ENCODE data around the gene HECA.
A peak's percentile ranks its signal among the peaks of the same experiment; 100 is the strongest.

The HECA gene

DNA sequence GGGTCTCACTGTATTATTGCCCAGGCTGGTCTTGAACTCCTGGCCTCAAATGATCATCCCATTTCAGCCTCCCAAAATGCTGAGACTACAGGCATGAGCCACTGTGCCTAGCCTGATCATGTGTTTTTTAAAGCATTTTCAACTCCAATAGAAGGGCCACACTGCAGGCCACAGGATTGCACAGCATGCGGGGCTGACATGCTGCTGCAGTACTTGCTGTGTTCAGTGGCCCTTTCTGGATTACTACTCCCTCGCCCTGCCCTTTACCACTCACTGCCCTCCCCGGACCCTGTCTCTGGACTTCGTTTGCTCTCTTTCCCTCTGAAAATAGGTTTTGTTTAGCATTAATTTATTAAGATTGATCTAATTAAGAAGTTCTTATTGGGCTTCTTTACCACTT lies 37.3 kb downstream of the HECA start:
- TF ChIP-seq, protein P1, sequence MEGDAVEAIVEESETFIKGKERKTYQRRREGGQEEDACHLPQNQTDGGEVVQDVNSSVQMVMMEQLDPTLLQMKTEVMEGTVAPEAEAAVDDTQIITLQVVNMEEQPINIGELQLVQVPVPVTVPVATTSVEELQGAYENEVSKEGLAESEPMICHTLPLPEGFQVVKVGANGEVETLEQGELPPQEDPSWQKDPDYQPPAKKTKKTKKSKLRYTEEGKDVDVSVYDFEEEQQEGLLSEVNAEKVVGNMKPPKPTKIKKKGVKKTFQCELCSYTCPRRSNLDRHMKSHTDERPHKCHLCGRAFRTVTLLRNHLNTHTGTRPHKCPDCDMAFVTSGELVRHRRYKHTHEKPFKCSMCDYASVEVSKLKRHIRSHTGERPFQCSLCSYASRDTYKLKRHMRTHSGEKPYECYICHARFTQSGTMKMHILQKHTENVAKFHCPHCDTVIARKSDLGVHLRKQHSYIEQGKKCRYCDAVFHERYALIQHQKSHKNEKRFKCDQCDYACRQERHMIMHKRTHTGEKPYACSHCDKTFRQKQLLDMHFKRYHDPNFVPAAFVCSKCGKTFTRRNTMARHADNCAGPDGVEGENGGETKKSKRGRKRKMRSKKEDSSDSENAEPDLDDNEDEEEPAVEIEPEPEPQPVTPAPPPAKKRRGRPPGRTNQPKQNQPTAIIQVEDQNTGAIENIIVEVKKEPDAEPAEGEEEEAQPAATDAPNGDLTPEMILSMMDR (IDR thresholded peaks at IDR 0.05; ENCODE audit: borderline replicate concordance, insufficient read depth, low read depth, low read length): no peak
- no peak overlapping the region for H3K4me3 ChIP-seq (ENCODE audit: low read depth, low read length)

DNA sequence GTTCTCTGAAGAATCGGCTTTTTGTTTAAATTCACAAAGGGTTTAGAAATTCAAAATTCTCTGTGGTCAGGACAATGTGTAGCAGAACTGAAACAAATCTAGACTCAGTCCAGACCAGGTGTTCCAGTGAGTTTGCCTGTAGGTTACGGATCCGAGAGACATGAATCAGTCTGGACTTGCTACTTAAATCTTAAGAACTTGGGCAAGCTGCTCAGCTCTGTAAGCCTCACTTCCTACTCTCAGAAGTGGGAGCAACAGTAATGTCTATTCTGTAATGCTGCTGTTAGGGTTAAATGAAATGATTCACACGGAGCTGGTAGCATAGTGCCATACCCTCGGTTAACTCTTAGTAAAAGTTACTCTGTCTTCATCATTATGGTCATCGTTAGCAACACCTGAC lies 37.7 kb downstream of the HECA start:
- H3K4me3 ChIP-seq (ENCODE audit: low read depth, low read length): no peak overlapping the region

DNA sequence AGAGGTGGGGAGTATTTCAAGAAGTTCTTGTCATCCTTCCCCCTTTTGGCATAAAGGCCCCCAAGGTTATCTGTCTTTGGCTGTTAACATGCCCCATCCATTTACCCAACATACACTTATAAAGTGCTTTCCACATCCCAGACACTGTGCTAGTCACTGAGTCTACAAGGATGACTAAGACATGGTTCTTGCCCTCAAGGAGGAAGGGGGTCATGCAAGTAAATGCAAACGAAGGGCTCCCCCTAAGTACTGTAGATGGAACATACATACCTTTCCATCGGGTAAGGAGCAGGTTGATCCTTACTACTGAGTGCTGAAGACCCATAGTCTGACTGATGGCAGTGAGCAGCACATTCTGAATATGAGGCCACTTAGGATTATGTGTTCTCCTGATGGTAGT lies 38.3 kb downstream of the HECA start:
- TF ChIP-seq, protein P1 (IDR thresholded peaks at IDR 0.05; ENCODE audit: borderline replicate concordance, insufficient read depth, low read depth, low read length): peak; percentile 7; the same call in 1 of the 2 replicates
- no peak overlapping the region for H3K4me3 ChIP-seq (ENCODE audit: low read depth, low read length)

More for the DNA sequence above, 37.7 kb downstream of the HECA start:
- TF ChIP-seq, protein P1 (IDR thresholded peaks at IDR 0.05; ENCODE audit: borderline replicate concordance, insufficient read depth, low read depth, low read length): no peak

DNA sequence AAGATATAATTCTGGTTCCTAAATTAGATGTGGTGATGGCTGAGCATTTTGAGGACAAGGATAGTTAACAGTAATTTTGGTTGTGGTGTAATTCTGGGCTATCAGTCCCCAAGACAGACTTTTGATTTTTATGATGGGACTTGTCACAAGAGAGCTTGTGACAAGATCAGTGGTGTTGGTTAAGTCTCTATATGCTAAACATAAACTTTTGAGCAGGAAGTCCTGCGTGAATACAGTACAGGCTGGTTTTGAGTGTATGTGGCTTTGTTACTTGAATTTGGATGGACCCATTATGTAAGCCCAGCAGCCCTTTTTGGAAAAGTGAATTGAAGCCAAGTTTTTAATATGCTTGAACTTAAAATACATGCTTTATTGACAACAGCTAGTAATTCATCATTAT lies 38.9 kb downstream of the HECA start:
- TF ChIP-seq, protein P1 (IDR thresholded peaks at IDR 0.05; ENCODE audit: borderline replicate concordance, insufficient read depth, low read depth, low read length): no peak
- no peak overlapping the region for H3K4me3 ChIP-seq (ENCODE audit: low read depth, low read length)

DNA sequence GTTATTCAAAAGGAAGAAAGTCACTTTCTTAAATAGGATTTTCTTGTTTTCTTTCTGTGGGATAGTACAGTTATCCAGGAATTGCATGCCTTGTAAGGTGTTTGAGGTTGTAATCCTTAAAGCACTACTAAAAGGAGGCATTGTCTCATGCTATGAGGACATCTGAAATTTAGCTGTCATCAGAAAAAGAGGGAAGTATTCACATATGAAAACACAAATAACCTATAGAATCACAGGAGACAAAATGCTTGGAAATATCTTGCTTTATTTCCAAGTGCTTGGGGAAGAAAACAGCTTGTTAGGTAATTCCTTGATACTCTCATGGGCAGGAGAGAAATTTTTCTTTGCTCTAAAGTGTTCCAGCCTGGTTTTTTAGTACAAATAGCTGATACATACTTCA lies 40.1 kb downstream of the HECA start:
- H3K4me3 ChIP-seq (ENCODE audit: low read depth, low read length): no peak overlapping the region
- TF ChIP-seq, protein P1 (IDR thresholded peaks at IDR 0.05; ENCODE audit: borderline replicate concordance, insufficient read depth, low read depth, low read length): no peak

DNA sequence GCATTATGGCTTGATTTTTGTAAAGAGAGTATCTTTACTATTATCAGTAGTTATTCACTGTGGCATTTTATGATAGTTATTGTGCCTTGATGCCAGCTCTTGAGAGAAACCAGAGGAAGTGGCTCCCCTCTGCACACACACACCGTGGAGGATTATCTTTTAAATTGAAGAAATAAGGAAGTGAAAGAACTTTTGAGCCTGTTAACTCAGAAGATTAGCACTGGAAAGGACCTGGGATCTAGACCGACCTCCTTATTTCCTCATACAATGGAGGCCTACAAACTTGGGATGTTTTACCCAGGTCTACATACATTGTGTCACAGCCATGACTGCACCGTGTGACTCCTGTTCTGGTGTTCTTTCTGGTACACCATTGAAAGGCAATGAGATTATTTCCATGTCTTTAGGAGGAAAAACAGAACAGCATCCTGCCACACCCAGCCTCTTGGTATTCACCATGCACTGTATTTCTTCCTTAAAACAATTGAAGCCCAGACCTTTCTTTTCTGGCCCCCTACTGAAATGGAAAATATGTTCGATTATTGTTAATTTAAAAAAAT lies 40.6 kb downstream of the HECA start:
- no peak overlapping the region for H3K4me3 ChIP-seq (ENCODE audit: low read depth, low read length)
- TF ChIP-seq, protein P1 (IDR thresholded peaks at IDR 0.05; ENCODE audit: borderline replicate concordance, insufficient read depth, low read depth, low read length): no peak

DNA sequence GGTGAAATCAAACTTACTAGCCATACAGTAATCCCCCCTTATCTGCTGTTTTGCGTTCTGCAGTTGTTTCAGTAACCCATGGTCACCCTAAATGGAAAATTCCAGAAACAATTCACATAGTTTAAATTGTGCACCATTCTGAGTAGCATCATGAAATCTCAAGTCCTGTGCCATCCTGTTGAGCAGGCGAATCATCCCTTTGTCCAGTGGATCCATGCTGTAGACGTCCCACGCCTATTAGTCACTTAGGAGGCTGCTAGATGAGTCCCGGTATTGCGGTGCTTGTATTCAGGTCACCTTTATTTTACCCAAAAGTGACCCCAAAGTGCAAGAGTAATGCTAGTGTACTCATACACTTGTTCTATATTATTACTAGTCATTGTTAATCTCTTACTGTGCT lies 46.4 kb downstream of the HECA start:
- TF ChIP-seq, protein P1 (IDR thresholded peaks at IDR 0.05; ENCODE audit: borderline replicate concordance, insufficient read depth, low read depth, low read length): no peak
- no peak overlapping the region for H3K4me3 ChIP-seq (ENCODE audit: low read depth, low read length)
